Loucy (cell line): ENCODE results near the gene SORT1.

Source experiments
- H2AFZ ChIP-seq: fragments of 200-600 bp; sonication (generic); 2 replicates; pipeline ENCODE4 v1.6.0; 2016; ENCODE audit warnings: antibody characterized with exemption, mild to moderate bottlenecking, low read length, moderate library complexity
- H3F3A ChIP-seq: fragments of 200-600 bp; 2 replicates; pipeline ENCODE4 v1.6.0; 2016; ENCODE audit warnings: antibody characterized with exemption, low read depth, mild to moderate bottlenecking
- H3K27me3 ChIP-seq: fragments of 200-600 bp; sonication (generic); 2 replicates; pipeline ENCODE4 v1.6.1; 2014; ENCODE audit warnings: low read length, mild to moderate bottlenecking; ENCODE audit not compliant: insufficient read depth, poor library complexity, severe bottlenecking
- H3K36me3 ChIP-seq: fragments of 200-600 bp; sonication (generic); 2 replicates; pipeline ENCODE4 v1.6.1; 2016; ENCODE audit warnings: low read length; ENCODE audit not compliant: insufficient read depth
- H3K4me1 ChIP-seq: fragments of 200-600 bp; sonication (generic); 2 replicates; pipeline ENCODE4 v1.5.1; 2014; ENCODE audit warnings: low read length, mild to moderate bottlenecking; ENCODE audit not compliant: insufficient read depth, poor library complexity, severe bottlenecking
- H3K4me2 ChIP-seq: fragments of 200-600 bp; sonication (generic); 2 replicates; pipeline ENCODE4 v1.6.0; 2014; ENCODE audit warnings: antibody characterized with exemption, low read length, low read depth, mild to moderate bottlenecking; ENCODE audit not compliant: poor library complexity, severe bottlenecking
- H3K4me3 ChIP-seq: fragments of 200-600 bp; sonication (generic); 2 replicates; pipeline ENCODE4 v1.5.1; 2014; ENCODE audit warnings: low read length, mild to moderate bottlenecking, mixed read lengths; ENCODE audit not compliant: poor library complexity, severe bottlenecking
- H3K79me2 ChIP-seq: fragments of 200-600 bp; sonication (generic); 2 replicates; pipeline ENCODE4 v1.6.1; 2014; ENCODE audit warnings: low read length; ENCODE audit not compliant: insufficient read depth
- H3K9ac ChIP-seq: fragments of 200-600 bp; sonication (generic); 2 replicates; pipeline ENCODE4 v1.6.0; 2014; ENCODE audit warnings: mild to moderate bottlenecking, low read depth, low read length, moderate library complexity; ENCODE audit not compliant: poor library complexity, severe bottlenecking
- H3K9me2 ChIP-seq: fragments of 200-600 bp; sonication (generic); replicated peaks from 2 replicates; pipeline ENCODE4 v1.6.1; 2016; ENCODE audit warnings: low read depth, low read length, mixed read lengths
- H3K9me3 ChIP-seq: fragments of 200-600 bp; sonication (generic); 2 replicates; pipeline ENCODE4 v1.6.1; 2014; ENCODE audit warnings: mild to moderate bottlenecking, antibody characterized with exemption, low read length, low read depth; ENCODE audit not compliant: insufficient read depth
- H4K20me1 ChIP-seq: fragments of 200-600 bp; sonication (generic); 2 replicates; pipeline ENCODE4 v1.6.0; 2014; ENCODE audit warnings: antibody characterized with exemption, low read length, mild to moderate bottlenecking; ENCODE audit not compliant: insufficient read depth, poor library complexity, severe bottlenecking
- CTCF ChIP-seq: fragments of 200-600 bp; sonication (generic); conservative IDR thresholded peaks from 2 replicates; pipeline ENCODE4 v1.5.1; 2014; ENCODE audit warnings: mild to moderate bottlenecking, antibody characterized with exemption, low read length
- EZH2phosphoT487 ChIP-seq: fragments of 200-600 bp; IDR thresholded peaks from 2 replicates; pipeline ENCODE4 v1.6.1; 2018; ENCODE audit warnings: antibody characterized with exemption, mild to moderate bottlenecking, moderate library complexity, borderline replicate concordance

SORT1 gene

GRCh38 chr1:109273570-109274288 is 124.0 kb downstream of the SORT1 start:
- Histone ChIP-seq H3K9me3 (no peaks in the 10 kb centered on the region), H3K4me2 (no peak overlapping the region), H3K79me2 (no peaks in the 10 kb centered on the region), H3K9me2 (no peaks in the 10 kb centered on the region), H3K9ac (no peak overlapping the region), H3K4me3 (no peak overlapping the region), H2AFZ (no peak overlapping the region), H3F3A (no peaks in the 10 kb centered on the region), H4K20me1 (no peaks in the 10 kb centered on the region), H3K4me1 (peaks cover 3% of the 10 kb centered on the region), H3K36me3 (no peaks in the 10 kb centered on the region), H3K27me3 (no peaks in the 10 kb centered on the region)
- TF ChIP-seq EZH2phosphoT487 (no peak), CTCF (no peak)

- Histone ChIP-seq H3K9me2 (no peaks in the 10 kb centered on the region), H3K36me3 (no peaks in the 10 kb centered on the region), H3K9ac (no peak overlapping the region), H4K20me1 (no peaks in the 10 kb centered on the region), H3K4me3 (no peak overlapping the region), H3F3A (no peaks in the 10 kb centered on the region), H3K4me2 (no peak overlapping the region), H3K27me3 (no peaks in the 10 kb centered on the region), H3K4me1 (peaks cover 3% of the 10 kb centered on the region), H2AFZ (no peak overlapping the region), H3K79me2 (no peaks in the 10 kb centered on the region), H3K9me3 (no peaks in the 10 kb centered on the region)
- TF ChIP-seq CTCF (no peak), EZH2phosphoT487 (no peak)
Observed at GRCh38 chr1:109272831-109273547, 124.7 kb downstream of the SORT1 start.

- Histone ChIP-seq H3K79me2 (no peaks in the 10 kb centered on the region), H3K36me3 (no peaks in the 10 kb centered on the region), H3K27me3 (no peaks in the 10 kb centered on the region), H3K4me2 (no peak overlapping the region), H3K4me1 (peaks cover 2% of the 10 kb centered on the region), H3K9ac (no peak overlapping the region), H3K9me3 (no peaks in the 10 kb centered on the region), H4K20me1 (no peaks in the 10 kb centered on the region), H2AFZ (no peak overlapping the region), H3K4me3 (no peak overlapping the region), H3F3A (no peaks in the 10 kb centered on the region), H3K9me2 (no peaks in the 10 kb centered on the region)
- TF ChIP-seq EZH2phosphoT487 (no peak), CTCF (no peak)
Observed at GRCh38 chr1:109272021-109272799, 125.5 kb downstream of the SORT1 start.
